HFF-Myc (cell line): ENCODE data around the gene RNF111.

ENCODE experiments used
- DNase-seq: peaks from one replicate; pipeline ENCODE4 v3.0.0-alpha.2; 2011; ENCODE audit warnings: low read depth; ENCODE audit errors: extremely low read depth
- H3K4me3 ChIP-seq: replicated peaks from 2 replicates; pipeline ENCODE4 v1.5.1; 2011; ENCODE audit warnings: low read depth, mild to moderate bottlenecking, control low read depth, low read length
- TF ChIP-seq, protein P1 (sequence below): IDR thresholded peaks from 2 replicates; pipeline ENCODE4 v1.5.1; 2012; ENCODE audit warnings: mild to moderate bottlenecking, low read depth, low read length, control low read depth; ENCODE audit errors: missing control alignments

RNF111 gene

DNA sequence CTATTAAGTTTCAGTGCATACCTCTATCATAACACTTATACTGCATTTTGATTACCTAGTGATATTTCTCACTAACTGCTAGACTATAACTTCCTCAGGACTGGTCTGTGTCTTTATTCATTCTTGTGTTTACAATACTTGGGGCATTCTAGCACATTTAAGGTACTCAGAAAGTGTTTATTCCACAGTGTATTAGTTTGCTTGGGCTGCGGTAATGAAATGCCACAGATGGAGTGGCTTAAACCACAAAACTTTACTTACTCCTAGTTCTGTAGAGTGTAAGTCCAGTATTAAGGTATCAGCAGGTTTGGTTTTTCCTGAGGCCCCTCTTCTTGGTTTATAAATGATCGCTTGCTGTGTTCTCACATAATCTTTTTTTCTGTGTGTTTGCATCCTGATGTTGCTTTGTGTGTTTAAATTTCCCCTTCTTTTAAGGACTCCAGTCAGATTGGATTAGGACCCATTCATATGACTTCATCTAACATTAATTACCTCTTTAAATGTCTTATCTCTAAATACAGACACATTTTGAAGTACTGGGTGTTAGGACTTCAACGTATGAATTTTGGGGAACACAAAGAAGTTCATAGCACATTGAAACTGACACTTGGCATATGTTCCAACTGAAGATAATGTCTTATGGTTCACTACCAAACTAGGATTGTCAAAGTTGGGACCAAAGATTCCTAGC is 23.9 kb downstream of the RNF111 start:
- TF ChIP-seq, protein P1, sequence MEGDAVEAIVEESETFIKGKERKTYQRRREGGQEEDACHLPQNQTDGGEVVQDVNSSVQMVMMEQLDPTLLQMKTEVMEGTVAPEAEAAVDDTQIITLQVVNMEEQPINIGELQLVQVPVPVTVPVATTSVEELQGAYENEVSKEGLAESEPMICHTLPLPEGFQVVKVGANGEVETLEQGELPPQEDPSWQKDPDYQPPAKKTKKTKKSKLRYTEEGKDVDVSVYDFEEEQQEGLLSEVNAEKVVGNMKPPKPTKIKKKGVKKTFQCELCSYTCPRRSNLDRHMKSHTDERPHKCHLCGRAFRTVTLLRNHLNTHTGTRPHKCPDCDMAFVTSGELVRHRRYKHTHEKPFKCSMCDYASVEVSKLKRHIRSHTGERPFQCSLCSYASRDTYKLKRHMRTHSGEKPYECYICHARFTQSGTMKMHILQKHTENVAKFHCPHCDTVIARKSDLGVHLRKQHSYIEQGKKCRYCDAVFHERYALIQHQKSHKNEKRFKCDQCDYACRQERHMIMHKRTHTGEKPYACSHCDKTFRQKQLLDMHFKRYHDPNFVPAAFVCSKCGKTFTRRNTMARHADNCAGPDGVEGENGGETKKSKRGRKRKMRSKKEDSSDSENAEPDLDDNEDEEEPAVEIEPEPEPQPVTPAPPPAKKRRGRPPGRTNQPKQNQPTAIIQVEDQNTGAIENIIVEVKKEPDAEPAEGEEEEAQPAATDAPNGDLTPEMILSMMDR = no peak
- DNase-seq = no peak
- H3K4me3 ChIP-seq = no peak overlapping the region

DNA sequence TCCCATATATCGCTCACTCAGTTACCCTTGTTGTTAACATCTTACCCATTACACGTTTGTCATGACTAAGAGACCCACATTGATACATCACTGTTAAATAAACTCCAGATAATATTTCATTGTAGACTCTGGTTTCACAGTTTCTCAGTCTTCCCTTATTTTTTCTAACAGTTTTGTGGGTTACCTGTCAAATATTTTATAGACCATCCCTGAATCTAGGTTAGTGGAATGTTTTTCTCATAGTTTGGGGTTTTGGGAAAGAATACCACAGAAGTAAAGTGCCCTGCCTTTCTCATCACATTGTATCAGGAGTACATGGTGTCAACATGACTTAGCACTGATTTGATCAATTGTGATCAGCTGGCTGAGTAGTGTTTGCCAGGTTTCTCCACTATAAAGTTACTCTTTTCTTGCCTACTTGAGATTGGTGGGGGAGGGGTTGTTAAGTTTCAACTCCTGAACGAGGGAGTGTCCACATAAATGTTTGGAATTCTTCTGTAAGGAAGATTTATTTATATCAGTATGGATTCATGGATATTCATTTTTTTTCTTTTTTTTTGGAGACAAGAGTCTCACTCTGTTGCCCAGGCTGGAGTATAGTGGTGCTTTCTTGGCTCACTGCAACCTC is 25.9 kb downstream of the RNF111 start:
- no peak for DNase-seq
- no peak overlapping the region for H3K4me3 ChIP-seq
- TF ChIP-seq, protein P1 = no peak

DNA sequence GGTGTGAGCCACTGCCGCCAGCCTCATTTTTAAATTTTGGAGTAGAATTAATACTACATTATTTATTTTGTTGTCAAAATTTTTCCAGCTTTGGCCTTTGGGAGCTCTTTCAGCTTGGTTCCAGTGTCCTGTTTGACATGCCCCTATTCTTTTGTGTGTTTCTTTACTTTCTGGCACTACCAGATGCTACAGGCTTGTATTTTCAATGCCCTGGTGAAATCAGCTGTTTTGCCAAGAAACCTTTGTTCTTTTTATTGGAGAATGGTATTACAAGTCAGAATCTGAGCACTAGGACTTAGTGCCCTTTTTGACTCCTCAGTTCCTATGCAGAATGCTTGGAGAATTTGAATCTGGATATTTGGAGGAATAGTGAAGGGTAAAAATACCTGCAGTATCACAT is 26.6 kb downstream of the RNF111 start:
- DNase-seq = no peak
- no peak overlapping the region for H3K4me3 ChIP-seq
- TF ChIP-seq, protein P1 = no peak

DNA sequence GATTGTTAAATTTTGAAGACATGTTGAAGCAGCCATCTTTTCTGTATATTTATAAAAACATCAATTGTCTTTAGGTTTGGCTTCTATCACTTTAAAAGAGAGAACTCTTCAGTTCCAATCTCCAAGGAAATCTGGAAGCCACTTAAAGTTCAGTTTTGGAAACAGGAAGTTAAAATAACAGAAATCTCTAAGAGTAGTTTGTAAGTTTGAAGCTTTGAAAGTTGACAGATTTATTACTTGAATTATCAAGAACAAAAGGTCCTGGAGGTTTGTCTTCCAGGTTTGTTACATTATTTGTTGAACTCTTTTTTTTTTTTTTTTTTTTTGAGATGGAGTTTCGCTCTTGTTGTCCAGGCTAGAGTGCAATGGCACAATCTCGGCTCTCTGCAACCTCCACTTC is 30.0 kb downstream of the RNF111 start:
- DNase-seq = no peak
- TF ChIP-seq, protein P1 = no peak
- H3K4me3 ChIP-seq = no peak overlapping the region

DNA sequence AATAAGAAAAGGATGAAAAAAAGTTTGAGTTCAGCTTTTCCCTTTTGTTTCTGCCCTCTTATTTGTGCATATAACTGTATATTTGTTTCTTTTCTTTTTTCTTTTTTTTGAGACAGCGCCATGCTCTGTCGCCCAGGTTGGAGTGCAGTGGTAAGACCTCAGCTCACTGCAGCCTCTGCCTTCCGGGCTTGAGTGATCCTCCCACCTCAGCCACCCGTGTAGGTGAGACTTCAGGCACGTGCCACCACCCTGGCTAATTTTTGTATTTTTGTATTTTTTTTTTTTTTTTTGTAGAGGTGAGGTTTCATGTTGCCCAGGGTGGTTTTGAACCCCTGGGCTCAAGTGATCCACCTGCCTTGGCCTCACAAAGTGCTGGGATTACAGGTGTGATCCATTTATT is 31.4 kb downstream of the RNF111 start:
- H3K4me3 ChIP-seq = no peak overlapping the region
- DNase-seq = no peak
- TF ChIP-seq, protein P1 = no peak

DNA sequence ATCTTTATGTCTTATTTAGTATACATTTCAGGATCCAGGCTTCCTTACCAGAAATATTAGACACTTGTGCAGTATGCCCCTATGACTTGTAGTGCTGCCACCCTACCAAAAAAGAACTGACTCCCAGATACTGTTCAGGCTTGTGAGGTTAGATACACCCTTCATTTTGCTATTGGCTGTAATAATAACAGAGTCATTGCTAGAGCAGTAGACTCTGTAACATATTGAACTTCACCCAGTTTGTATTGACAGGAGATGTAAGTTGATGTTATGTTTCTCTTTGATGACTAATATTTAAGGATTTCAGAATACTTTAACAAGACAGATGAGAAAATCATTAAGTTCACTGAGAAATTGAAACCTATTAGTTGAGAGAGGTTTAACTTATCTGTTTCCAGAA is 32.9 kb downstream of the RNF111 start:
- H3K4me3 ChIP-seq = no peak overlapping the region
- TF ChIP-seq, protein P1 = no peak
- DNase-seq = no peak
